ENCODE measurements around the gene CSGALNACT2.

Gene CSGALNACT2

DNA sequence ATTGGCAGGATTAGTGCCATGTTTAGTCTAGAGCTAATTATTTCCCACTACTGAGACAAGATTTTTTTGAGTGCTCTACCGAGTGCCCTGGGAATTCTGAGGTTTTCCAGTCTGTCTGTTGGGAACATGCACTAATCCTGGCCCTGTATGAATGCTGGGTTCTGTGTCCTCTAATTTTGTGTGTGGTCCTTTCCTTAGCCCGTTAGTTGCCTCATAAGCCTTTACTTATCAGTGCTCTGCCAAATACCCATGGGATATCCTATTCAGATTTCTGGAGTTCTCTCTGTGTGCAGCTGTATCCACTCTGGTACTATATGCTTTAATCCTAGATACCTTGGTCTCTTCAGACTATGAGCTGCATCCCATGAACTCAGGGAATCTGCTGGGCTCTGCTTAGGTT lies 13.1 kb downstream of the CSGALNACT2 start:
- TF ChIP-seq, protein P1, sequence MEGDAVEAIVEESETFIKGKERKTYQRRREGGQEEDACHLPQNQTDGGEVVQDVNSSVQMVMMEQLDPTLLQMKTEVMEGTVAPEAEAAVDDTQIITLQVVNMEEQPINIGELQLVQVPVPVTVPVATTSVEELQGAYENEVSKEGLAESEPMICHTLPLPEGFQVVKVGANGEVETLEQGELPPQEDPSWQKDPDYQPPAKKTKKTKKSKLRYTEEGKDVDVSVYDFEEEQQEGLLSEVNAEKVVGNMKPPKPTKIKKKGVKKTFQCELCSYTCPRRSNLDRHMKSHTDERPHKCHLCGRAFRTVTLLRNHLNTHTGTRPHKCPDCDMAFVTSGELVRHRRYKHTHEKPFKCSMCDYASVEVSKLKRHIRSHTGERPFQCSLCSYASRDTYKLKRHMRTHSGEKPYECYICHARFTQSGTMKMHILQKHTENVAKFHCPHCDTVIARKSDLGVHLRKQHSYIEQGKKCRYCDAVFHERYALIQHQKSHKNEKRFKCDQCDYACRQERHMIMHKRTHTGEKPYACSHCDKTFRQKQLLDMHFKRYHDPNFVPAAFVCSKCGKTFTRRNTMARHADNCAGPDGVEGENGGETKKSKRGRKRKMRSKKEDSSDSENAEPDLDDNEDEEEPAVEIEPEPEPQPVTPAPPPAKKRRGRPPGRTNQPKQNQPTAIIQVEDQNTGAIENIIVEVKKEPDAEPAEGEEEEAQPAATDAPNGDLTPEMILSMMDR (IDR thresholded peaks at IDR 0.05; ENCODE audit: insufficient read depth, low read length, poor library complexity, severe bottlenecking): no peak
- Histone ChIP-seq H3K4me3 (replicated peaks; ENCODE audit: low read depth, low read length) (no peak overlapping the region), H3K36me3 (ENCODE audit: control insufficient read depth, insufficient read depth, low read length) (no peaks in the 10 kb centered on the region), H3K27me3 (replicated peaks; ENCODE audit: control insufficient read depth, insufficient read depth, low read length) (no peaks in the 10 kb centered on the region)
- no peak for DNase-seq (ENCODE audit: extremely low read depth, insufficient read length)

DNA sequence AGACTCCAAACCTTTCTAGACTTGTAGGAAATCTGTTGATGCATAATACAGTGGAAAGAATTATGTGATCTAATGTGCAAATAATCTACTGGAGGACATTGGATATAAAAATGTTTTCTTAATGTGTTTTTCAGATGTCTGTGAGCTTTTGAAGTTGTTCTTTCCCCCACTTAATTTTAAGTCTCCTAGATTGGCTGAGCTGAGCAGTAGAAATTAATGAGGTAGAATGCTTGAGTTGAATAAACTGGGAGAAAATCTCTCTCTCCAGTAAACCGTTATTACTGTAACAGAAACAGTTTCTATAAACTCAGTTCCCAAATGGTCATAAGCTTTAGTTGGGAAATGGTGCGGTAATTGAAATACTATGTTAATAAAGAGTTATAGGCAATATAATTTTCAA lies 15.7 kb downstream of the CSGALNACT2 start:
- Histone ChIP-seq H3K4me3 (replicated peaks; ENCODE audit: low read depth, low read length) (no peak overlapping the region), H3K27me3 (replicated peaks; ENCODE audit: control insufficient read depth, insufficient read depth, low read length) (no peaks in the 10 kb centered on the region), H3K36me3 (ENCODE audit: control insufficient read depth, insufficient read depth, low read length) (no peaks in the 10 kb centered on the region)
- no peak for DNase-seq (ENCODE audit: extremely low read depth, insufficient read length)
- TF ChIP-seq, protein P1 (IDR thresholded peaks at IDR 0.05; ENCODE audit: insufficient read depth, low read length, poor library complexity, severe bottlenecking): no peak

DNA sequence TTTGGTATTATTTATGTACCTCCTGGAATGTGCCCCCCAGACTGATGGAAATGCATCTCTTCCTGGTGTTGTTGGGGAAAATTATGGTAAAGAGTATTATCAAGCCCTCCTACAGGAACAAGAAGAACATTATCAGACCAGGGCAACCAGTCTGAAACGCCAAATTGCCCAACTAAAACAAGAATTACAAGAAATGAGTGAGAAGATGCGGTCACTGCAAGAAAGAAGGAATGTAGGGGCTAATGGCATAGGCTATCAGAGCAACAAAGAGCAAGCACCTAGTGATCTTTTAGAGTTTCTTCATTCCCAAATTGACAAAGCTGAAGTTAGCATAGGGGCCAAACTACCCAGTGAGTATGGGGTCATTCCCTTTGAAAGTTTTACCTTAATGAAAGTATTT lies 17.0 kb downstream of the CSGALNACT2 start:
- Histone ChIP-seq H3K27me3 (replicated peaks; ENCODE audit: control insufficient read depth, insufficient read depth, low read length) (no peaks in the 10 kb centered on the region), H3K4me3 (replicated peaks; ENCODE audit: low read depth, low read length) (no peak overlapping the region), H3K36me3 (ENCODE audit: control insufficient read depth, insufficient read depth, low read length) (no peaks in the 10 kb centered on the region)
- TF ChIP-seq, protein P1 (IDR thresholded peaks at IDR 0.05; ENCODE audit: insufficient read depth, low read length, poor library complexity, severe bottlenecking): no peak
- no peak for DNase-seq (ENCODE audit: extremely low read depth, insufficient read length)

DNA sequence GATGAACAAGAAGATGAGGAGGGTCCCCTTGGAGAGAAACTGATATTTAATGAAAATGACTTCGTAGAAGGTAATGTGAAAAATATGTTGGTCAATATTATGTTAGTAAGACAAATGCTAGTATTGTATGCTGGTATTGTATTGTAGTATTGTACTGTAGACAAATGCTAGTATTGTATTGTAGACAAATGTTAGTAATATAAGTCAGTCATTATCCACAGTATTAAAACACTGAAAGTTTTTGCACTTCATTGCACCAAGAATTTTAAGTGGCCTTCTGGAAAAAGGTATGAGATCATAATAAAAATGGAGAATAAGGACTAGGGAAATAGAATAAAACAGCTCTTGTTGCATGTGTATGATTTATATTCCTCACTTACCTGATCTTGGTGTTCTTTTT lies 17.5 kb downstream of the CSGALNACT2 start:
- no peak overlapping the region for H3K4me3 ChIP-seq (replicated peaks; ENCODE audit: low read depth, low read length)
- no peak for DNase-seq (ENCODE audit: extremely low read depth, insufficient read length)
- H3K36me3 ChIP-seq (ENCODE audit: control insufficient read depth, insufficient read depth, low read length): no peaks in the 10 kb centered on the region
- TF ChIP-seq, protein P1 (IDR thresholded peaks at IDR 0.05; ENCODE audit: insufficient read depth, low read length, poor library complexity, severe bottlenecking): no peak
- no peaks in the 10 kb centered on the region for H3K27me3 ChIP-seq (replicated peaks; ENCODE audit: control insufficient read depth, insufficient read depth, low read length)

DNA sequence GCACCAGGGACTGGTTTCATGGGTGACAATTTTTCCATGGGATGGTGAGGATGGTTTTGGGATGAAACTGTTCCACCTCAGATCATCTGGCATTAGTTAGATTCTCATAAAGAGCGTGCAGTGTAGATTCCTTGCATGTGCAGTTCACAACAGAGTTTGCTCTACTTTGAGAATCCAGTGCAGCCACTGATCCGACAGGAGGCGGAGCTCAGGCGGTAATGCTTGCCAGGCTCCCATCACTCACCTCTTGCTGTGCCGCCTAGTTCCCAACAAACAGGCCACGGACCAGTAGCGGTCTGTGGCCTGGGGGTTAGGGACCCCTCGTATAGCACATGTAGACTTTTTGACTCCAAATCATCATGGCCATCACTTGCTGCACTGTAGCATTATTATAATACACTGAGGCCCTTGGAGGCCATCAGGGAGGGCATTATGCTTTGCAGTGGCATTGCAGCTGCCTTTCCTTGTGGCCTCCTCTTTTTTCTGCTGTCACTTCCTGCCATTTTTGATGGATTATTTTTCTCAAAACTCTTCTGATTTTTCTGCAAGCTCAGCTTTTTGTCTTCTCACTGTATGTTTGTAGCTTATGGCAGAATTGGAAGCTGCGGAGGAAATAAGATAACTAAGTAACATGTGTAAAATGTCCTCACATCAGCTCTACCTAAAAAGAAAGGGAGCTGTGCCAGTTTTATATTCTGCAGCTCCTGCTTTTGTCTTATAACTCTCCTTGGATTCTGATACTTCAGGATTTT lies 18.5 kb downstream of the CSGALNACT2 start:
- DNase-seq (ENCODE audit: extremely low read depth, insufficient read length): no peak
- TF ChIP-seq, protein P1 (IDR thresholded peaks at IDR 0.05; ENCODE audit: insufficient read depth, low read length, poor library complexity, severe bottlenecking): no peak
- H3K36me3 ChIP-seq (ENCODE audit: control insufficient read depth, insufficient read depth, low read length): no peaks in the 10 kb centered on the region
- no peak overlapping the region for H3K4me3 ChIP-seq (replicated peaks; ENCODE audit: low read depth, low read length)
- H3K27me3 ChIP-seq (replicated peaks; ENCODE audit: control insufficient read depth, insufficient read depth, low read length): no peaks in the 10 kb centered on the region

All from GM06990 (cell line).